ENCODE data around the gene SYAP1.
A peak's percentile ranks its signal among the peaks of the same experiment; 100 is the strongest.

SYAP1 gene

DNA sequence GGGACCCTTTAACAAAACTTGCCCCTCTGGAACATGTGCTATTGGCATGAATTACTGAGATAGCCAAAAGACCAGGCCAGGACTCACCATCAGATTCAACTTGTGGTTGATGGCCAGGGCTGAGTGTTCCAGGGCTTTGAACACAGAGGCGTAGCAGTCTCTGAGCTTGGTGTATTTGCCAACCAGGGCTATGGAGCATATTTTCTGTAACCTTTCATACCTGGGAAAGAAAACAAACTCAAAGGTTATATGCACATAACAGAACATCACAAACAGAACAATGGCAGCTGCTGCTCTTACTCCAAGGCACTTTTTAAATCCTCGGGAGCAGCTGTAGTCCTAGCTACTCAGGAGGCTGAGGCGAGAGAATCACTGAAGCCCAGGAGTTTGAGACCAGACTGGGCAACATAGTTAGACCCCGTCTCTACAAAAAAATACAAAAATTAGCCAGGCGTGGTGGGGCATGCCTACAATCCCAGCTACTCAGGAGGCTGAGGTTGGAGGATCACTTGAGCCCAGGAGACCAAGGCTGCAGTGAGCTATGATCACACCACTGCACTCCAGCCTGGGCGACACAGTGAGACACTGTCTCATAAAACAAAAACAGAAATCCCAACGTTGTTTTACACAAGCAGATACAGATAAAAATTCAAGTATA, 36.3 kb upstream of the SYAP1 start:
- H3K4me3 ChIP-seq (ENCODE audit: insufficient read depth, low read length, poor library complexity, severe bottlenecking): no peak overlapping the region
- no peak overlapping the region for H3K27ac ChIP-seq (ENCODE audit: low read depth, low read length)
- no peak overlapping the region for H3K9ac ChIP-seq (ENCODE audit: low read length)
- no peaks in the 10 kb centered on the region for H3F3A ChIP-seq (ENCODE audit: insufficient read depth)
- H3K36me3 ChIP-seq (ENCODE audit: low read length): 0 out of 2 replicates have a peak, but pooled peaks cover under 1% of the 10 kb centered on the region
- no peaks in the 10 kb centered on the region for H4K20me1 ChIP-seq (ENCODE audit: low read depth, low read length)
- no peaks in the 10 kb centered on the region for H3K9me3 ChIP-seq (ENCODE audit: insufficient read depth, low read length)
- TF ChIP-seq EZH2phosphoT487 (conservative IDR thresholded peaks at IDR 0.05; ENCODE audit: low read length): no peak
- TF ChIP-seq CTCF (IDR thresholded peaks at IDR 0.05; ENCODE audit: insufficient read depth, low read length, poor library complexity, severe bottlenecking): no peak
- no peaks in the 10 kb centered on the region for H3K79me2 ChIP-seq (ENCODE audit: insufficient read depth, low read length)
- H3K9me2 ChIP-seq (replicated peaks; ENCODE audit: insufficient read depth, low read length): no peaks in the 10 kb centered on the region
- H2AFZ ChIP-seq (ENCODE audit: low read depth, low read length, severe bottlenecking): no peak overlapping the region
- no peaks in the 10 kb centered on the region for H3K27me3 ChIP-seq (ENCODE audit: low read length)
- no peak overlapping the region for H3K4me2 ChIP-seq (ENCODE audit: low read depth, low read length, poor library complexity, severe bottlenecking)

GRCh38 chrX:16687514-16687913, 31.9 kb upstream of the SYAP1 start:
- TF ChIP-seq EZH2phosphoT487 (conservative IDR thresholded peaks at IDR 0.05; ENCODE audit: low read length): no peak
- TF ChIP-seq CTCF (IDR thresholded peaks at IDR 0.05; ENCODE audit: insufficient read depth, low read length, poor library complexity, severe bottlenecking): no peak
- no peaks in the 10 kb centered on the region for H3K27me3 ChIP-seq (ENCODE audit: low read length)

GRCh38 chrX:16695079-16695676, 24.2 kb upstream of the SYAP1 start:
- Histone ChIP-seq H3K4me2 (ENCODE audit: low read depth, low read length, poor library complexity, severe bottlenecking) (no peak overlapping the region), H3K9ac (ENCODE audit: low read length) (no peak overlapping the region), H3K79me2 (ENCODE audit: insufficient read depth, low read length) (no peaks in the 10 kb centered on the region), H3K9me2 (replicated peaks; ENCODE audit: insufficient read depth, low read length) (no peaks in the 10 kb centered on the region), H3K27ac (ENCODE audit: low read depth, low read length) (no peak overlapping the region), H3F3A (ENCODE audit: insufficient read depth) (no peaks in the 10 kb centered on the region), H3K27me3 (ENCODE audit: low read length) (no peaks in the 10 kb centered on the region), H3K36me3 (ENCODE audit: low read length) (no peaks in the 10 kb centered on the region), H3K4me3 (ENCODE audit: insufficient read depth, low read length, poor library complexity, severe bottlenecking) (no peak overlapping the region), H3K9me3 (ENCODE audit: insufficient read depth, low read length) (no peaks in the 10 kb centered on the region), H4K20me1 (ENCODE audit: low read depth, low read length) (no peaks in the 10 kb centered on the region), H2AFZ (ENCODE audit: low read depth, low read length, severe bottlenecking) (no peak overlapping the region)
- TF ChIP-seq CTCF (IDR thresholded peaks at IDR 0.05; ENCODE audit: insufficient read depth, low read length, poor library complexity, severe bottlenecking) (peak; percentile 44), EZH2phosphoT487 (conservative IDR thresholded peaks at IDR 0.05; ENCODE audit: low read length) (no peak)

More at GRCh38 chrX:16687514-16687913, 31.9 kb upstream of the SYAP1 start:
- Histone ChIP-seq H4K20me1 (ENCODE audit: low read depth, low read length) (no peaks in the 10 kb centered on the region), H3K9me3 (ENCODE audit: insufficient read depth, low read length) (no peaks in the 10 kb centered on the region), H3K9ac (ENCODE audit: low read length) (no peak overlapping the region), H2AFZ (ENCODE audit: low read depth, low read length, severe bottlenecking) (no peak overlapping the region), H3K79me2 (ENCODE audit: insufficient read depth, low read length) (no peaks in the 10 kb centered on the region), H3K27ac (ENCODE audit: low read depth, low read length) (no peak overlapping the region), H3F3A (ENCODE audit: insufficient read depth) (no peaks in the 10 kb centered on the region), H3K36me3 (ENCODE audit: low read length) (no peaks in the 10 kb centered on the region), H3K4me2 (ENCODE audit: low read depth, low read length, poor library complexity, severe bottlenecking) (no peak overlapping the region), H3K4me3 (ENCODE audit: insufficient read depth, low read length, poor library complexity, severe bottlenecking) (no peak overlapping the region), H3K9me2 (replicated peaks; ENCODE audit: insufficient read depth, low read length) (no peaks in the 10 kb centered on the region)

Data from SU-DHL-6 (cell line).